Stimulated activated CD4-positive, alpha-beta T cell treated with anti-CD3 and anti-CD28 coated beads, Interleukin-1b, Interleukin-23, amount 100 ng/mL, for 48 hours (primary cell): ENCODE results near the gene CIP2A.

Experiments
- DNase-seq: peaks from one replicate; pipeline ENCODE4 v3.0.0-alpha.2; 2020

CIP2A gene

GRCh38 chr3:108509263-108509662 is 80.0 kb downstream of the CIP2A start:
- no peak for DNase-seq

- no peak for DNase-seq
Observed at GRCh38 chr3:108507902-108508301, 81.3 kb downstream of the CIP2A start.

- no peak for DNase-seq
Observed at GRCh38 chr3:108505811-108506210, 83.4 kb downstream of the CIP2A start.

- no peak for DNase-seq
Observed at GRCh38 chr3:108503722-108504121, 85.5 kb downstream of the CIP2A start.

GRCh38 chr3:108501535-108501934 is 87.7 kb downstream of the CIP2A start:
- DNase-seq: no peak

GRCh38 chr3:108500728-108501127 is 88.5 kb downstream of the CIP2A start:
- no peak for DNase-seq
